ENCODE measurements around the gene VPS4A. TPM values are rescaled to one million over a fixed set of nuclear protein-coding genes. Genes with fewer than 3 reads are reported as not detected.

VPS4A gene
- total RNA-seq, 1 donor from 2014 or later: 21.9 TPM

DNA sequence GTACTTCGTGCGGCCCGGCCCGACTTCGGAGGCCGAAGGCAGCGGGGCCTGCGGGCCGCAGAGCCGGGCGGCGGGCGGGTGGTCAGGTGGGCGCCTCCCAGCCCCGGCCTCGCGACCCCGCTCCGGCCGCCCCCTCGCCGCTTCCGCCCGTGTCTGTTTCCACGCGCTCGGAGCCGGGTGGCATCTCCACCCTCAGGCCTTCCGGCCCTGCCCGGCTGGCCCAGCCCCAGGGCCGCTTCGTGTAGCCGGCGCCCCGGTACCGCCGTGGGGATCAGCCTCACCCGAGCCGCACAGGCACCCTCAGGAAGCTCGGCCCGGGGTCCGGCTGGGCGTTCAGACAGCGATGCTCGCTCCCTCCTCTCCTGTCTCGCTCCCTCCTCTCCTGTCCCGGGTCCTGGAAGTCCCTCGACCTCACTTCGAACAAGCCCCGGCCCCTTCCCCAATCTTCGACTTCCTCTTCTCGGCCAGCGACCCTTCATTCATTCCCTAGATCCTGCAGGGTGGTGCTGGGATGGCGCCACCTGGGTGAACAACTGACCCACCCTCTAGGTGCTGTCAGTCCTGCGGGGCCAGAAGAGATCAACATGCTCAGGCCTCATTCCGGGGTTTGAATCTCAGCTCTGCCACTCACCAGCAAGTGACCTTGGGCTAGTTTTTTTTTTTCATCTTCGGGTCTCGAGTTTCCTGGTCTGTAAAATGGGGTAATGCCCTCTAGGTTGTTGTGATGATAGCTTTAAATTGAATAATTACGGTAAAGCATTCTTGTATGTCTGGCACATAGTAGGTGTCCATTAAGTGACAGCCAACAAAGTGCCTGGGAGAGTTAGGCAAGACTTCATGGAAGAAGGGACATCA is 610 bp downstream of the VPS4A start:
- no peaks in the 10 kb centered on the region for H3K9me3 Mint-ChIP-seq
- H3K27me3 Mint-ChIP-seq (ENCODE audit: insufficient read depth, low read depth): peaks cover 3% of the 10 kb centered on the region
- H3F3A ChIP-seq (ENCODE audit: low read depth): peaks cover 26% of the 10 kb centered on the region
- no peaks in the 10 kb centered on the region for H3K36me3 ChIP-seq
- peaks cover 18% of the 10 kb centered on the region for H3K4me1 Mint-ChIP-seq
- H3K4me2 ChIP-seq: peak overlapping the region; percentile 83
- no peaks in the 10 kb centered on the region for H3K9me3 ChIP-seq (ENCODE audit: low read depth)
- no peak overlapping the region for H3K27ac ChIP-seq
- H3K4me3 ChIP-seq: peak overlapping the region; percentile 99
- H3K4me3 Mint-ChIP-seq: peak overlapping the region; percentile 98
- peaks cover 15% of the 10 kb centered on the region for H3K36me3 Mint-ChIP-seq
- no peak for TF ChIP-seq EZH2phosphoT487 (IDR thresholded peaks at IDR 0.05)
- TF ChIP-seq, protein P1, sequence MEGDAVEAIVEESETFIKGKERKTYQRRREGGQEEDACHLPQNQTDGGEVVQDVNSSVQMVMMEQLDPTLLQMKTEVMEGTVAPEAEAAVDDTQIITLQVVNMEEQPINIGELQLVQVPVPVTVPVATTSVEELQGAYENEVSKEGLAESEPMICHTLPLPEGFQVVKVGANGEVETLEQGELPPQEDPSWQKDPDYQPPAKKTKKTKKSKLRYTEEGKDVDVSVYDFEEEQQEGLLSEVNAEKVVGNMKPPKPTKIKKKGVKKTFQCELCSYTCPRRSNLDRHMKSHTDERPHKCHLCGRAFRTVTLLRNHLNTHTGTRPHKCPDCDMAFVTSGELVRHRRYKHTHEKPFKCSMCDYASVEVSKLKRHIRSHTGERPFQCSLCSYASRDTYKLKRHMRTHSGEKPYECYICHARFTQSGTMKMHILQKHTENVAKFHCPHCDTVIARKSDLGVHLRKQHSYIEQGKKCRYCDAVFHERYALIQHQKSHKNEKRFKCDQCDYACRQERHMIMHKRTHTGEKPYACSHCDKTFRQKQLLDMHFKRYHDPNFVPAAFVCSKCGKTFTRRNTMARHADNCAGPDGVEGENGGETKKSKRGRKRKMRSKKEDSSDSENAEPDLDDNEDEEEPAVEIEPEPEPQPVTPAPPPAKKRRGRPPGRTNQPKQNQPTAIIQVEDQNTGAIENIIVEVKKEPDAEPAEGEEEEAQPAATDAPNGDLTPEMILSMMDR (IDR thresholded peaks at IDR 0.05): peak; percentile 19
- TF ChIP-seq EZH2 (IDR thresholded peaks at IDR 0.05): no peak
- H4K20me1 ChIP-seq (ENCODE audit: low read depth): peaks cover 13% of the 10 kb centered on the region
- peak overlapping the region; percentile 64 for H3K9ac ChIP-seq
- H2AFZ ChIP-seq (replicated peaks): peak overlapping the region; percentile 90
- peak overlapping the region; percentile 86 for H3K27ac Mint-ChIP-seq
- H3K27me3 ChIP-seq: no peaks in the 10 kb centered on the region
- H3K4me1 ChIP-seq: no peaks in the 10 kb centered on the region
- H3K79me2 ChIP-seq (ENCODE audit: low read depth): peaks cover 41% of the 10 kb centered on the region
- peak; percentile 60 for DNase-seq (ENCODE audit: low spot score)

DNA sequence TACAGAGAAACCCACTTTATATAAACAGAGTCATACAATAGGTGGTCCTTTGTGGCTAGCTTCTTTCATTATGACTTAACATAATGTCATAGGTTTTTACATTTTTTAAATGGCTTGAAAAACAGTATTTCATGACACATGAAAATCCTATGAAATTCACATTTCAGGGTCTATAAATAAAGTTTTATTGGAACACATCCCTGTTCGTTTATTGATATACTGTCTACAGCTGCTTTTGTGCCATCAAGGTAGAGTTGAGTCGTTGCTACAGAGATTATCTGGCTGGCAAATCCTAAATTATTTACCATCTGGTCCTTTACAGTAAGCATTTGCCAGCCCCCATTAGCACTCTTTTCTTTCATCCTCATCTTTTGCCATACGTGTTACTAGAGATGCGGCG is 2.3 kb downstream of the VPS4A start:
- Histone ChIP-seq H3K9ac (no peak overlapping the region), H3K4me1 (no peaks in the 10 kb centered on the region), H3K36me3 (no peaks in the 10 kb centered on the region), H3F3A (ENCODE audit: low read depth) (peaks cover 18% of the 10 kb centered on the region), H3K79me2 (ENCODE audit: low read depth) (peaks cover 41% of the 10 kb centered on the region), H4K20me1 (ENCODE audit: low read depth) (peaks cover 15% of the 10 kb centered on the region), H3K27ac (no peak overlapping the region), H3K9me3 (ENCODE audit: low read depth) (no peaks in the 10 kb centered on the region), H3K27me3 (no peaks in the 10 kb centered on the region), H3K4me2 (no peak overlapping the region), H3K4me3 (no peak overlapping the region), H2AFZ (replicated peaks) (no peak overlapping the region)
- H3K4me1 Mint-ChIP-seq: peaks cover 18% of the 10 kb centered on the region
- no peaks in the 10 kb centered on the region for H3K9me3 Mint-ChIP-seq
- TF ChIP-seq EZH2 (IDR thresholded peaks at IDR 0.05) (no peak), EZH2phosphoT487 (IDR thresholded peaks at IDR 0.05) (no peak)
- TF ChIP-seq, protein P1 (IDR thresholded peaks at IDR 0.05): no peak
- DNase-seq (ENCODE audit: low spot score): no peak
- peaks cover 3% of the 10 kb centered on the region for H3K27me3 Mint-ChIP-seq (ENCODE audit: insufficient read depth, low read depth)
- peaks cover 15% of the 10 kb centered on the region for H3K36me3 Mint-ChIP-seq
- H3K4me3 Mint-ChIP-seq: peak overlapping the region; percentile 74
- no peak overlapping the region for H3K27ac Mint-ChIP-seq

DNA sequence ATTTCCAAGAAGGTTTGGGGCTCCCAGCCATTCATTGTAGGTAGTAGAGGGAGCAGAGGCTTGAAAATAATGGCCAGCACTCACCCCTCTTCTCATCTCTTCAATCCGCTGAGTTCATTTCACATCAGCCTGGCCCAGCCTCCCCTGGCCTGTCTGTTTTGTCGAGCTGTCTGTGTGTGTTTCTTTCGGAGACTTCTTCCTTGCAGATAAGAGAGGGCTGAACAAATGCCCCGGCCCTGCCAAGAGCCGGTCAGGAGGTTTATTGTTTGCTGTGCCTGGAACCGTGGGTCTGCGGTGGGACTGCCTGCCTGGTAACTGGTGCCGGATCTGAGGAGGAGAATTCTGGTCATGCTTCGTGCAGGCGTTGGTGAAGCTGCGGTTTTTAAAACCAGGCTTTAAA is 3.4 kb downstream of the VPS4A start:
- Histone ChIP-seq H3K9me3 (ENCODE audit: low read depth) (no peaks in the 10 kb centered on the region), H3K4me3 (no peak overlapping the region), H3K27me3 (no peaks in the 10 kb centered on the region), H3K4me2 (no peak overlapping the region), H2AFZ (replicated peaks) (no peak overlapping the region), H3K36me3 (no peaks in the 10 kb centered on the region), H3K9ac (no peak overlapping the region), H3K4me1 (no peaks in the 10 kb centered on the region), H3K79me2 (ENCODE audit: low read depth) (peaks cover 41% of the 10 kb centered on the region), H3F3A (ENCODE audit: low read depth) (peaks cover 8% of the 10 kb centered on the region), H4K20me1 (ENCODE audit: low read depth) (peaks cover 24% of the 10 kb centered on the region), H3K27ac (no peak overlapping the region)
- no peak for TF ChIP-seq EZH2 (IDR thresholded peaks at IDR 0.05)
- no peak for TF ChIP-seq EZH2phosphoT487 (IDR thresholded peaks at IDR 0.05)
- TF ChIP-seq, protein P1 (IDR thresholded peaks at IDR 0.05): no peak
- no peak for DNase-seq (ENCODE audit: low spot score)
- Mint-ChIP-seq H3K4me3 (no peak overlapping the region), H3K36me3 (peaks cover 18% of the 10 kb centered on the region), H3K27ac (no peak overlapping the region), H3K9me3 (no peaks in the 10 kb centered on the region), H3K4me1 (peaks cover 18% of the 10 kb centered on the region), H3K27me3 (ENCODE audit: insufficient read depth, low read depth) (peaks cover 4% of the 10 kb centered on the region)
